G401 (cell line): ENCODE data around the gene KCNH1. TPM values are rescaled to one million over a fixed set of nuclear protein-coding genes. Genes with fewer than 3 reads are reported as not detected.

ENCODE experiments used
- DNase-seq: peaks from one replicate; pipeline ENCODE4 v3.0.0-alpha.2; 2015; ENCODE audit warnings: low spot score
- in situ Hi-C: cut with HindIII; loops from 2 replicates; pipeline ENCODE4 v1.10.0; 2016; ENCODE audit warnings: low sequenced_read_pairs, mixed read lengths
- total RNA-seq: library from RNA; depleted of rRNA; stranded (reverse); fragments of >200 nt; shearing (Covaris generic); gene quantifications from 2 replicates; pipeline ENCODE4 v1.2.3, GENCODE V29; 2014

The KCNH1 gene
- total RNA-seq, 1 experiment from 2014 or later: 0.14 TPM

DNA sequence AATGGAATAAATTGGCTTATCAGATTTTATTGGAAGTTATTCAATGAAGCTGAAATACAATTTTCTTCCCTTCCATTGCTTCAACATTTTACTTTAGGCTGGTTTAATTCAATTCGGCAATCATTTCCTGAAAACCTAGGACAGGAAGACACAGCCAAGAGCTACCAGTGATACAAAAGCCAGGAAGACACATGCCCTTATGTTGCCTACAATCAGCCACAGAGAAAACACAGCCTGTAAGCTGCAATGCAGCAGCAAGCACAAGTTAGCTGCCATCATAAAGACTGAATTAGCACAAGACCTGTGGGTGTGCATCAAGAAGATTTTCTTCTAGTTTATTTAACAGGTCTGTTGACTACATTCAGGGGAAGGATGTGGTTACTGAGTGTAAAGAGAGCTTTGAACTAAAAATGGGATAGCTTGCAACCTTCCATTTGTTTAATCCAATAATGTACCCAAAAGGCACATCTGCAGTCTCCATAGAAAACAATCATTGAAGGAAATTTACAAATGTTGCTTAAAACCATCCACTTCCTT, 193.8 kb downstream of the KCNH1 start:
- in situ Hi-C loops: no loop called here

DNA sequence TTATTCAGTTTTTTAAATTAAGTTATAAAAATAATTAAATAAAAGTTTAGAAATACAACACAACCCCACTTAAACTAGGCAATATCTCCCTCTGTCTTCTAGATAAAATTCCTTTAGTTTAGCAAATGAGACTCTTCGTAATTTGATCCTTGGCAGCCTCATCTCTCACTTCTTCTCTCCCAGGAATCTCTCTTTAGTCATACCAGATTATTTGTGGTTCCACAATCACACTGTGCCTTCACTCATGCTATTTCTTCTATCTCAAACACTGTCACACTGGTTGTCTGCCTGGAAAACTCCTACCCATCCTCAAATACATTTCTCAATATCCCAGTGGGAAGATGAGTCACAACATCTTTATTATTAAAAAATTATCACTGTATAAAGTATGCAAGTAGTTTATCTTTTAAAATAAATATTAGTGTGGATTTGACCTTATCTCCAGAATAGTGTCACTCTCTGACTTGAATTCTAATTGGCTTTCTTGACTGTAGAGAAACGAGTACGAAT, 195.5 kb downstream of the KCNH1 start:
- DNase-seq: no peak
- in situ Hi-C loops: no loop called here

More for the DNA sequence above, 193.8 kb downstream of the KCNH1 start:
- peak; percentile 84 for DNase-seq

DNA sequence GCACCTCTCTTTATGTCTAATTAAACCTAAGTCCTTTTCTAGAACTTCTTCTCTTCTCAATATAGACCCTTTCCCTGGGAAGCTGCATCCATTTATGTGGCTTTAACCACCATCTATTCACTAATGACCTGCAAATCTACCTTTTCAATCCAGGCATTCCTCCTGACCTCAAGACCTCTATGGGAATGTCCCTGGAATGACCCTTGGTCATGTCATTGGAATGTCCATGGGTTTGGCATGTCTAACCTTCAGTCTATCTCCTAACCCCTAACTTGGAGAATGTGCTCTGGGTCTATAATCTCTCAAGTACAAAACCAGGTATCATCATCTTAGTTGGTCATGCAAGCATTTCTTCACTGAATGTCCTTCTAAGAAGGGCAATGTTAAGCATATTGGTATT, 196.1 kb downstream of the KCNH1 start:
- no peak for DNase-seq
- in situ Hi-C loops: no loop called here

DNA sequence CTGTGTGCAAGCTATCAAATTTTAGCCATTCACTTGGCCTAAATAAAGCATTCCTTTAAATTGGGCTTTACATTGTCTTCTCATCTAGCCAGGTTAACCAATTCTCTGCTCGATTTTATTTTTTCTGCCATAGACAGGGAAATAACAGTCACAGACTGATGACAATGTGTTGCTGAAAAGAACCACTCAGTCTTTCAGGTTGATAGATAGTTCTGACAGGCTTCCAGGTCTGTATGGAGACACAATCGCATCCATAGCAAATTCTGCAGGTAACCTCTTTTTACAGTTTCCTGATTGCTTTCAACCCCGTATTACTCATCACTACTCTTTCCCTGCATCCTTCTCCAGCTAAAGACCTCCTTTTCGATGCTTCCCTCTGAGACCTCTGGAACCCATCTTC, 198.0 kb downstream of the KCNH1 start:
- in situ Hi-C loops: no loop called here
- DNase-seq: peak; percentile 29

DNA sequence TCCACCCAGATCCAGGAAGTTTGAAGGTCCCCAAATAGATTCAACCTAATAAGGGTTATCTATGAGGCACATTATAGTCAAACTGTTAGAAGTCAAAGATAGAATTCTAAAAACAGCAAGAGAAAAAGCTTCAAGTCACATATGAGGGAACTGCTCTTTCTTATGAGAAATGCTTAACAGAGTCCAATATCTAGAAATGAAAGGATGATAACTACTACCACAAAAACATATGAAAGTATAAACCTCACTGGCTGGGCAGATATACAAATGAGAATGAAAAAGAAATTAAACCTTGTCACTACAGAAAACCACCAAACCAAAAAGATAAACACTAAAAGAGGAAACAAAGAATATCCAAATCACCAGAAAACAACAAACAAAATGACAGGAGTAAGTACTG, 201.8 kb downstream of the KCNH1 start:
- in situ Hi-C loops: no loop called here
- DNase-seq: no peak

DNA sequence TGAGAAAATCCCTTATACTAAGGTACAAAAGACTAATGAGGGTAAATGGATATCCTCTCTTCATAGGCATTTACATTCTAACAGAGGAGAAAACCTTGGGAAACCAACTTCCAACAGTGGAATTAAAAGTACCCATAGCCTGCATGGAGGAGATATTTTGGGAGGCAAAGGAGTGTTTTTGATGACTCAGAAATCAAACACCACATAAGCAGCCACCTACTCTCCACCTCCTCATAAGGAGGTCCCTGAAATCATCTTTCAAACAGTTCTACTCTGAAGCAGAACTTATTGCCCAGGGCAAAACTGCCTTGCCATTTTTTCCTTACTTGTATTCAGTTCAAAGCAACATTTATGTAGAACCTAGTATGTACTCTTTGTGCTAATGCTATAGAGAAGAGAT, 211.3 kb downstream of the KCNH1 start:
- DNase-seq: peak; percentile 5
- in situ Hi-C loops: no loop called here

DNA sequence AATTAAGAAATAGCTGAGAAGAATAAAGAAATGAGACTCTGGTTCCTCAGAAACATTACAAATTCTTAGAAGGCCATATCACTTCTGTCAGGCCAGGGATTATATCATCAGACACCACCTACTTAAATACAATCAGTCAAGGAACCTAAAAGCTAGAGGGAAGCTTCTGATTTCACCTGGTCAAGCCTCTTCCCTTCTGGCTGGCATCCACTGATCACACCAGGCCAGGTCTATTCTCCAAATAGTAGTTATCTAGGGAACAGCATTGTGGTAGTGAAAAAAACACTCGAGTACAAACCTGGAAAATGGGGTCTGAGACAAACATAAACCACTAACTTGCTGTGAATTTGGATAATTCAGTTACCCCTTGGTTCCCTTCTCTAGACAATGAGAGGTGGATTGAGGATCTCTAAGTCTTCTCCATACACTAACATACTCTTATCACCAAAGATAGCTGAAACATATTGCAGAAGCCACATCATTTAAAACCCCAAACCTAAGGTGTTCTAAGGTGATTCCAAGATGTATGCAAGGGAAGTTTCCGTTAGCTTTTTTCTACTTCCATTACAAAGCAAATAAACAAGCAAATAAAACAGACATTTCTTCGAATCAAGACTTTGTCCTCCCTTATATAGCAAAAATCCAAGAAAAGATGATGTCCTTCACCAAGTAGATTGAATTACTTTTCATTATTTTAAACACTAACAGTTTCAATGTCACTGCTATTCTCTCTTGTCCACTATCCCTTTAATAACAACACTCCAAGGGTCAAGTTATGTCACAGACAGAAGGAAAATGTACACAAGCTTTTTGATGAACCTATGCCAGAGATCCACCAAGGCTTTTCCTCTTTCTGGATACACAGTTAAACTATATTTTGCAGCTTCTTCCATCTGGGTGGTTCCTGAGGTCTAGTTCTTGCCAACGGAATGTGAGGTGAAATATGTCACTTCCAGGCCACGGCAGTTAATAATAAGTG, 212.9 kb downstream of the KCNH1 start:
- DNase-seq: peak; percentile 60
- in situ Hi-C loops: no loop called here

DNA sequence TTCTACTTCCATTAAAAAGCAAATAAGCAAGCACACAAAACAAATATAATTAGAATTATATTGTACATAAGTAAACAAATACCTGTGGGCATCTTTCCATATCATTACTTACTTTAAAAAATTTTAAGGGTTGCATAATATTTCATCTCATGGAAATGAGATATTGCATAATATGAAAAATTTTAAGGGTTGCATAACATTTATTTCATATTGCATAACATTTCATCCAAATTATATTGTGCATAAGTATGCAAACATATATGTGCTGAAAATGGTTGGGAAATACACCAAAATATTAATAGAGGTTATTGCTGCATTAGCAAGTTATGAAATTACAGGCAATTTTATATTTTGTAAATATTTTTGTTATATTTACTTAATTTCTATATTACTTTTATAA, 213.7 kb downstream of the KCNH1 start:
- no peak for DNase-seq
- in situ Hi-C loops: no loop called here

DNA sequence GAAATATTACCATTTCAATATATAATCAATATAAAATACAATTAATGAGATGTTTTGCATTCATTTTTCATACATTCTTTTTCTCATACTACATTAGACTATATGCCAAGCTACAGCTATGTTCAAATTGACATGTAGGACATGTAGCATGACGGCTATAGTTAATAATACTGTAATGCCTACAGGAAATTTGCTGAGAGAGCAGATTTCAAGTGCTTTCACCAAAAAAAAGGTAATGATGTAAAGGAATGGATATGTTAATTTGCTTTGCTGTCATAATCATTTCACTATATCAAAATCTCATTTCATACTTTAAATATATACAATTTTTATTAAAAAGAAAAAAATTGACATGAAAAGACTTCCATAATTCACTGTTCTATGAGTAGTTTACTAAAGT, 215.1 kb downstream of the KCNH1 start:
- no peak for DNase-seq
- in situ Hi-C loops: no loop called here

DNA sequence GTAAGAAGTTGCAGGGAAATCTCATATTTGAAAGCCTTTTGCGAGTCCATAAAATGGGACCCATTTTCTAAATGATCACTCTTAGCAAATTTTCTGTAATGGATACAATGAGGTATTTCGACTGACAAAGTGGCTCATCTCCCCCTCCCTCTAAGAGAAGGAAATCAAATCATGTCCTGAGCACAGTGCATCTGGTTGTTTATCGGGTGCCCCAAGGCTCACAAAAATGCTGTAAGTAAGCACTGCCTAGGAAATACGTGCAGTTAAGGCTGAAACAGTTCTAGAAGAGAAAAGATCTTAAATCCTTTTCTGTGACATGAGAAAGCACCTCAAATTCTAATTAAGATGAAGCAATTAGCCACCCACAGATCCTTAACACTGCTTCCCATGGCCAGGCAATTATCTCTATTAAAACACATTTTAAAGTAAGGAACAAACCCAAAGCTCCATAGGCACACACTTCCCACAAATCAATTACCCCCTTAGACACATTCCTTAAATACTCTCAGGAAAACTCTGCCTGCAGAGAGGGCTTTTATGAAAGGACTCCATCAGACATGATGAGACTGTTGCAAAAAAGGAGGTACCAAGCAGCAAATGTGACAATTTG, 216.3 kb downstream of the KCNH1 start:
- in situ Hi-C loops: no loop called here
- no peak for DNase-seq

DNA sequence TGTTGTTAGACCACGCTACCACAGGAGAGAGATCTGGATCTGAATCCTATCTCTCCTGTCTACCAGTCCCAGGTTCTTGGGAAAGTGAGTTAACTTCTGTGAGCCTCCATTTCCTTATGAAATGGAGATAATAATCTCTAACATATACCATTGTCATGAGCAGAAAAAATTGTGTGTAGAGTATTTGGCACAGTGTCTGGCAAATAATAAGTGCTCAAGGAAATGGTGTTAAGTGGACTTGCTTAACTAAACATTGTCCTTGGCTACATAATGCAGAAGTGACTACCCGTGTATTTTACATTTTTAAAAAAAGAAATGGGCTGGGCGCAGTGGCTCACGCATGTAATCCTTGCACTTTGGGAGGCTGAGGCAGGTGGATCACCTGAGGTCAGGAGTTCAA, 217.4 kb downstream of the KCNH1 start:
- no peak for DNase-seq
- in situ Hi-C loops: no loop called here

DNA sequence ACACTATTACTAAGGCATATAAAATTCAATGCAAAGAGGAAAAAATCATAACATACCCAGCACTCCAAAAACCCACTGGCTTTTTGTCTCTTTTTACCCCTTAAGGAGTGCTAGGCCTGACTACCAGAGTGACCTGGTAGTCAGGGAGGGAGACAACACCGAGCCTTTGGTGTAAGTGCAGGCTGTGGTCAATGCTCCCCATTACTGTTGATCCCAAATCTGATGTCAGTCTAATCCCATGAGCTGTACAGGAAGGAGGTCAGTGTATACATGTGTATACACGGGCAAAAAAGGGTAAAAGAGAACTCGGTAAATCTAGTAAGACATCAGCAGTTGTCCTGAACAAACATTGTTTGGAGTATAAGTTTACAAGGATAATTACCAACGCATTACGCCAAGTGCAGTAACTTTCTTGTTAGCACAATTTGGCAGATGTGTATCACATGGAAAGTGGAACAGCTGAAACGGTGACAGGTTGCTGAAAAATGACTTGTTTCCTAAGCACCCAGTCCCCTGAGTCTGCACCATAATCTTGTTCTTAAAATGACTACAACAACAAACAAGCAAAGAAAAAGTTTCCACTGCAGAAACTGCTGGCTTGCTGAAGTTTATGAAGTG, 217.9 kb downstream of the KCNH1 start:
- in situ Hi-C loops: no loop called here

DNA sequence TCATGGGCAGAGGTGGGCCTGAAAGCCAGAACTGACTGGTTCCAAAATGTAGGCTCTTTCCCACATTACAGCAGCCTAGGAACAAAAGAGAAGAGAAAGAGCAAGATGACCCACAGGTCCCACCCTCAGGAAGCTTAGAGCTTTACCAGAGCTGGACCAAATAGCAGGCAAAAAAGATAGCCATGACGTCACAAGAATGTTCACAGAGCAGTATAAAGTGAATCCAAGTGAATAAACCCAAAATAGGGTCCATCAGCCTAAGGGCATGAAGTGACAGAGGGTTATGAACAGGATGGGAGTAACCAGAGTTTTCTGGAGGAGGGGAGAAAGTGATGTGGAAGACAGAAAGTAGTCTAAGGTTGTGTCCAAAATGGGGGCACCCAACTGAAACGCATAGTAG, 221.2 kb downstream of the KCNH1 start:
- DNase-seq: no peak
- in situ Hi-C loops: no loop called here

More for the DNA sequence above, 217.9 kb downstream of the KCNH1 start:
- DNase-seq: peak; percentile 7

DNA sequence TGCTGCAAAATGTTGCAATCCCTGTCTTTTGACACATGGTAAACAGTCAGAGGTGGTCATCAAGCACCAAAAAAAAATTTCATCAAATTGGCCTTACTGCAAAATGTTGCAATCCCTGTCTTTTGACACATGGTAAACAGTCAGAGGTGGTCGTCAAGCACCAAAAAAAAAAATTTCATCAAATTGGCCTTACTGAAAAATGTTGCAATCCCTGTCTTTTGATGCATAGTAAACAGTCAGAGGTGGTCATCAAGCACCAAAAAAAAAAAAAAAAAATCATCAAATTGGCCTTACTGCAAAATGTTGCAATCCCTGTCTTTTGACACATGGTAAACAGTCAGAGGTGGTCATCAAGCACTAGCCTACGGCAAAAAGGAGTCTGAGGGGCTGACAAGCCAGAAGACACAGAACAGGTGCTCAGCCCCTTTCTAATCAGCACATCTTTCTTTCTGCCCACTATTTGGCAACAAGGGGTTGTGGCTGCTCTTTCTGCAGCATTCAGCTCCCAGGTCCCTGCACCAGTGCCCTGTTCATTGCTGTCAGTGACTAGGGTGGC, 223.8 kb downstream of the KCNH1 start:
- in situ Hi-C loops: no loop called here
- DNase-seq: no peak

DNA sequence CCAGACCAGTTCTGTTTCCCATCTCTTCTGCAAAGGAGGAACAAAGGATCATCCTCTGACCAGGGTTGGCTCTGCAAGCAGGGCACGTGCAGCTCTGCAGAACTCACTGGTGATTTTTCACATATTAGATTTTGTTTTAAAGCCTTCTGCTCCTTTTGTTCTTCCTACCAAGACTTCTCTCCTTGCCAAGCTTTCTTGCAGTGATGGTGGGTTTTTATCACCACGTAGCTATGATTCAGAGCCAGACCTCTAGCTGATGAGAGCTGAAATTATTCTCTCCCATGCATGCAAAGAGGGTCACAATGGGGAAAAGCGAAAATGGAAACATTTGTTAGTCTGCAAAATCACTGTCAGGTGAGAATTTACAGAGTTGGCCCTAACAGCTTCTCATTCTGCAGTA, 225.2 kb downstream of the KCNH1 start:
- in situ Hi-C loops: no loop called here
- no peak for DNase-seq

DNA sequence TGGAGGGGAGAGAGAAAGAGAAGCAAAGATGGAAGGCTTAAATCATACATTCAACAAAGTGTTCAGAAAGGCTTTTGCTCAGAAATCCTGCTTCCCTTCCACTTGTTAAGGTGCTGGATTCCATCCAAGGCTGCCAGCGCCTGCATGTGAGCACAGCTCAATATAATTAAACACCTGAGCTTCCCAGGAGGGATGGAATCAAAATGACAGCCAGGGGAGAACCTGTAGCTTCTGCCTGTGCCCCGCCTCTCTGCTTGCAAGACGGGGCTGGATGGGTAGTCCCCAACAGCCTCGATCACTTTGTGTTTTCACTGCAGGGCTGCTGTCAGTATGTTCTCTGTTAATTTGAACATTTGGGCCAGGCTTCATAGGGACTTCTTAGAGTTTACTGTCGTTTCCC, 225.7 kb downstream of the KCNH1 start:
- in situ Hi-C loops: no loop called here

DNA sequence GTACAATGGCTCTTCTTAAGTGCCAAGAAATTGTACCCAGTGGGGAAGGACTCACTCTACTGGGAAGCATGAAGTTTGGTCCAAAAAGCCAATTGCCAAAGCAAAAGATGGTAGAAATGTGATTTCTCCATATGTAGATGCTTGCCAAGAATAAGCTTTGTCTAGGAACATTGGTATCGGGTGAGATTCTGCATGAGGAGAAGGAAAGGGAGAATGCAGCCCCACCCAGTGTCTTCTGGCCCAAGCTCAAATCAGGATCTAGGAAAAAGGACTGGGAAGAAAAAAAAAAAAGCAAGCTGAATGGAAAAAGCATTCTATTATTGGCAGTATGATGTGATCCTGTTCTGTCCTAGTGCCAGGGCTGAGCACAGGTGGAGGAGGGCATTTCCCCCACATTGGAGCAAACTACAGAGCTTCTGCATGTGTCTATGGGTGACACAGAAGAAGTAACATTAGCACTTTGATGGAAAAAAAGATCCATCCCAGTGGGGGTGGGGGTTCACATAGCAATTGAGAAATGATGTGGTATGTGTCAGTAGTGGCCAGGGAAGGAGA, 226.6 kb downstream of the KCNH1 start:
- in situ Hi-C loops: no loop called here
- DNase-seq: peak; percentile 19

More for the DNA sequence above, 225.7 kb downstream of the KCNH1 start:
- peak; percentile 79 for DNase-seq

DNA sequence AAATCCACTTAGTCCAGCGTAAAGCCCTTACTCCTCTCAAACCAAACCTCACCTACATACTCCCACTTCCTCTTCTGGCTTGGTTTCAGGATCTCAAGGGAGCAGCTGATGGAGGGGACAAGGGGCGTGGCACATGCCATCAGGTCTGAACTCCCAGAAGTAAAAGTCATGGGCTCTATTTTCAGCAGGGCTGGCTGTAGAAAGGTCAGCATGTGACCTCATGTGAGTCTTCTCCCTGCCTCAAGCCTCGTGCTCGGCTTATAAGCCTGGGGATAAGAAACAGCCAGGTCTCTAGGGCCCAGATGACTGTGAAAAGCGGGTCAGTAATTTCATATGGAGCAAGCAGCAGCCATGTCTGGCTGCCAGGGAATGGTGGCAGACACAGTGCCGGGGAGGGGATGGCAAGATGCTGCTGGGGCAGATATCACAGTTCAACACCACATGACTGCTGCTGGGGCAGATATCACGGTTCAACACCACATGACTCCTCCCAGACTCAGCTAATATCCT, 227.9 kb downstream of the KCNH1 start:
- DNase-seq: no peak
- in situ Hi-C loops: no loop called here

DNA sequence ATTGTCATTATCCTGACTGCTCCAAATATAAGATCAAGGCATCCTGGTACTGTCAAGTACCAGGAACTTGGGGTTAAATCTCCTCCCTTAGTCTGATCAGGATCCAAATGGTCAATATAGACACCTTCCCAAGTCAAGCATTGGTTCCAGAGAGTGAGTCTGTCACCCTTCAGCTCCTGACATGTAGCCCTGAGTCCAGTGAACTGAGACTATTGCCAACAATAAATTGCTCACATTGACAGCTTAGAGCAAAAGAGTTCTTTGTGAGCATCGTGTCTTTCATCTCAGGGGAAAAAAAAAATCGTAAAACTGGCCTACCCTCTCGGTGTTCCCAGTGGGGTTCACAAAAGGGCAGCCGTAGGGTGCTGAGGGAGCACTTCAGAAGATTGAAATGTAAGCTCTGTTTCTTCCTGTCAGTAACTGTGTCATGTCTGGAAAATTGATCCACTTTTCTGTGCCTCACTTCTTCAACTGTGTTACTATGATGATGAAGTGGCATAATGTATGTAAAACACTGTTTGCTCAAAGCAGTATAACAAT, 228.5 kb downstream of the KCNH1 start:
- in situ Hi-C loops: no loop called here
- no peak for DNase-seq
